DND-41 (cell line): ENCODE measurements around the gene MEIG1.
A peak's percentile ranks its signal among the peaks of the same experiment; 100 is the strongest.

Source experiments
- EZH2 ChIP-seq: IDR thresholded peaks from 3 replicates; pipeline ENCODE4 v1.6.1; 2012; ENCODE audit warnings: borderline replicate concordance, low read depth, mild to moderate bottlenecking, moderate library complexity, low read length, inconsistent platforms; ENCODE audit not compliant: severe bottlenecking
- TF ChIP-seq, protein P1 (sequence below): IDR thresholded peaks from 2 replicates; pipeline ENCODE4 v1.5.1; 2012; ENCODE audit warnings: borderline replicate concordance, low read length, moderate library complexity, mild to moderate bottlenecking; ENCODE audit not compliant: poor library complexity, severe bottlenecking; ENCODE audit errors: extremely low read depth

- TF ChIP-seq, protein P1, sequence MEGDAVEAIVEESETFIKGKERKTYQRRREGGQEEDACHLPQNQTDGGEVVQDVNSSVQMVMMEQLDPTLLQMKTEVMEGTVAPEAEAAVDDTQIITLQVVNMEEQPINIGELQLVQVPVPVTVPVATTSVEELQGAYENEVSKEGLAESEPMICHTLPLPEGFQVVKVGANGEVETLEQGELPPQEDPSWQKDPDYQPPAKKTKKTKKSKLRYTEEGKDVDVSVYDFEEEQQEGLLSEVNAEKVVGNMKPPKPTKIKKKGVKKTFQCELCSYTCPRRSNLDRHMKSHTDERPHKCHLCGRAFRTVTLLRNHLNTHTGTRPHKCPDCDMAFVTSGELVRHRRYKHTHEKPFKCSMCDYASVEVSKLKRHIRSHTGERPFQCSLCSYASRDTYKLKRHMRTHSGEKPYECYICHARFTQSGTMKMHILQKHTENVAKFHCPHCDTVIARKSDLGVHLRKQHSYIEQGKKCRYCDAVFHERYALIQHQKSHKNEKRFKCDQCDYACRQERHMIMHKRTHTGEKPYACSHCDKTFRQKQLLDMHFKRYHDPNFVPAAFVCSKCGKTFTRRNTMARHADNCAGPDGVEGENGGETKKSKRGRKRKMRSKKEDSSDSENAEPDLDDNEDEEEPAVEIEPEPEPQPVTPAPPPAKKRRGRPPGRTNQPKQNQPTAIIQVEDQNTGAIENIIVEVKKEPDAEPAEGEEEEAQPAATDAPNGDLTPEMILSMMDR = peak; percentile 17
- no peak for TF ChIP-seq EZH2
Measured at GRCh38 chr10:14952851-14953423, 6.3 kb upstream of the MEIG1 start.
